Activated T-helper 1 cell treated with Interleukin-2 at 50 U/mL for 16 hours (primary cell): ENCODE data around the gene ATP6V1G2.

ENCODE experiments used
- DNase-seq: peaks from one replicate; pipeline ENCODE4 v3.0.0-alpha.2; 2020; ENCODE audit warnings: low read depth

The ATP6V1G2 gene

GRCh38 chr6:31547727-31548543, 1.5 kb upstream of the ATP6V1G2 start:
- DNase-seq: no peak

- DNase-seq: peak; percentile 82
Observed at GRCh38 chr6:31546958-31547726, 734 bp upstream of the ATP6V1G2 start, which contains the start of gene NFKBIL1. NFKBIL1 (plus strand) TSS chr6:31547608; CDS start chr6:31547695, 87 bp downstream.

GRCh38 chr6:31545291-31545690, 1.1 kb downstream of the ATP6V1G2 start:
- no peak for DNase-seq

- no peak for DNase-seq
Observed at GRCh38 chr6:31544676-31545075, 1.7 kb downstream of the ATP6V1G2 start.

- DNase-seq: no peak
Observed at GRCh38 chr6:31543639-31544038, 2.8 kb downstream of the ATP6V1G2 start.

GRCh38 chr6:31541658-31542521, 4.5 kb downstream of the ATP6V1G2 start, which contains the start of gene DDX39B:
DDX39B (minus strand) TSS chr6:31542003; CDS start chr6:31540532, 1,471 bp downstream.
- DNase-seq: peak; percentile 91

- DNase-seq: peak; percentile 58
Observed at GRCh38 chr6:31541059-31541657, 5.2 kb downstream of the ATP6V1G2 start.

GRCh38 chr6:31540640-31541039, 5.8 kb downstream of the ATP6V1G2 start:
- DNase-seq: no peak

- DNase-seq: no peak
Observed at GRCh38 chr6:31538805-31539400, 7.5 kb downstream of the ATP6V1G2 start.

- DNase-seq: no peak
Observed at GRCh38 chr6:31535538-31536324, 10.7 kb downstream of the ATP6V1G2 start.

- no peak for DNase-seq
Observed at GRCh38 chr6:31534521-31535040, 11.8 kb downstream of the ATP6V1G2 start.

- no peak for DNase-seq
Observed at GRCh38 chr6:31534011-31534410, 12.4 kb downstream of the ATP6V1G2 start.

- DNase-seq: no peak
Observed at GRCh38 chr6:31533455-31533841, 13.0 kb downstream of the ATP6V1G2 start.

- no peak for DNase-seq
Observed at GRCh38 chr6:31532644-31533454, 13.6 kb downstream of the ATP6V1G2 start.

GRCh38 chr6:31531771-31532643, 14.4 kb downstream of the ATP6V1G2 start:
- no peak for DNase-seq

- DNase-seq: no peak
Observed at GRCh38 chr6:31531162-31531561, 15.2 kb downstream of the ATP6V1G2 start.

GRCh38 chr6:31530659-31531058, 15.7 kb downstream of the ATP6V1G2 start:
- DNase-seq: no peak
